Progenitor cell of endocrine pancreas (in vitro differentiated cells): Measurements from ENCODE around the gene MGAT5. TPM values are rescaled to one million over a fixed set of nuclear protein-coding genes. Genes with fewer than 3 reads are reported as not detected.

Experiments
- DNase-seq: peaks from one replicate; pipeline ENCODE4 v3.0.0; 2021; ENCODE audit warnings: low spot score; ENCODE audit not compliant: unreplicated experiment
- H3K27ac Mint-ChIP-seq: 2 replicates; pipeline ENCODE4 v1.8.0; 2021; ENCODE audit warnings: mild to moderate bottlenecking, moderate library complexity, mixed read lengths
- H3K27me3 Mint-ChIP-seq: 2 replicates; pipeline ENCODE4 v1.8.0; 2021; ENCODE audit warnings: mixed read lengths
- H3K36me3 Mint-ChIP-seq: 2 replicates; pipeline ENCODE4 v1.8.0; 2022; ENCODE audit warnings: mixed read lengths; ENCODE audit not compliant: insufficient read depth
- H3K4me1 Mint-ChIP-seq: 2 replicates; pipeline ENCODE4 v1.8.0; 2021; ENCODE audit warnings: low read depth, mixed read lengths
- H3K4me3 Mint-ChIP-seq: 2 replicates; pipeline ENCODE4 v1.8.0; 2021; ENCODE audit warnings: low read depth, mild to moderate bottlenecking, moderate library complexity, mixed read lengths
- H3K9me3 Mint-ChIP-seq: 2 replicates; pipeline ENCODE4 v1.8.0; 2021; ENCODE audit warnings: low read depth, mixed read lengths
- total RNA-seq: library from RNA; stranded (reverse); gene quantifications from 2 replicates; pipeline ENCODE4 v1.2.1, GENCODE V29; 2021
- TF ChIP-seq, protein P1 (sequence below): fragments of 200-600 bp; sonication (generic); IDR thresholded peaks from one replicate; pipeline ENCODE4 v1.5.0; 2021; ENCODE audit warnings: antibody characterized with exemption, mild to moderate bottlenecking; ENCODE audit not compliant: unreplicated experiment

Gene MGAT5
- total RNA-seq, 1 donor from 2014 or later: 110 TPM

DNA sequence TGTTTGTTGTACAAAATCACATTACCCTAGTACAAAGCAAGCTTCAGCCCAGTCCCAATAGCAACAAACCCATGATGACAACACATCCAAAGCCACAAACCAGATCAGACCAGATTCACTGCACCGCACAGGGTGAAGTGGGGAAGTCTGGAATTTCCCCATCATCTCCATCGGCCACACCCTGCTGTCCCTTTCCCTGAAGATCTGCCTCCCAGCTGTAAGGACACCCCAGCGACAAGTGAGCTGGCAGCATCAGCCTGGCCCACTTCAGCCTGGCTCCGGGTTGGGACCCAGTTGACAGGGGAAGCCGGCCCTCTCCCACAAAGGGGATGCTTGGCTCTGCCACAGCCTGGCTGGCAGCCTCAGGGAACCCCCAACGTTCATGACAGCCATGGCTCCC, 207.6 kb downstream of the MGAT5 start:
- no peaks in the 10 kb centered on the region for H3K9me3 Mint-ChIP-seq
- TF ChIP-seq, protein P1, sequence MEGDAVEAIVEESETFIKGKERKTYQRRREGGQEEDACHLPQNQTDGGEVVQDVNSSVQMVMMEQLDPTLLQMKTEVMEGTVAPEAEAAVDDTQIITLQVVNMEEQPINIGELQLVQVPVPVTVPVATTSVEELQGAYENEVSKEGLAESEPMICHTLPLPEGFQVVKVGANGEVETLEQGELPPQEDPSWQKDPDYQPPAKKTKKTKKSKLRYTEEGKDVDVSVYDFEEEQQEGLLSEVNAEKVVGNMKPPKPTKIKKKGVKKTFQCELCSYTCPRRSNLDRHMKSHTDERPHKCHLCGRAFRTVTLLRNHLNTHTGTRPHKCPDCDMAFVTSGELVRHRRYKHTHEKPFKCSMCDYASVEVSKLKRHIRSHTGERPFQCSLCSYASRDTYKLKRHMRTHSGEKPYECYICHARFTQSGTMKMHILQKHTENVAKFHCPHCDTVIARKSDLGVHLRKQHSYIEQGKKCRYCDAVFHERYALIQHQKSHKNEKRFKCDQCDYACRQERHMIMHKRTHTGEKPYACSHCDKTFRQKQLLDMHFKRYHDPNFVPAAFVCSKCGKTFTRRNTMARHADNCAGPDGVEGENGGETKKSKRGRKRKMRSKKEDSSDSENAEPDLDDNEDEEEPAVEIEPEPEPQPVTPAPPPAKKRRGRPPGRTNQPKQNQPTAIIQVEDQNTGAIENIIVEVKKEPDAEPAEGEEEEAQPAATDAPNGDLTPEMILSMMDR: no peak
- no peak overlapping the region for H3K4me3 Mint-ChIP-seq
- no peaks in the 10 kb centered on the region for H3K36me3 Mint-ChIP-seq
- no peak overlapping the region for H3K27ac Mint-ChIP-seq
- H3K27me3 Mint-ChIP-seq: no peaks in the 10 kb centered on the region
- no peak for DNase-seq
- H3K4me1 Mint-ChIP-seq: peaks cover 22% of the 10 kb centered on the region

DNA sequence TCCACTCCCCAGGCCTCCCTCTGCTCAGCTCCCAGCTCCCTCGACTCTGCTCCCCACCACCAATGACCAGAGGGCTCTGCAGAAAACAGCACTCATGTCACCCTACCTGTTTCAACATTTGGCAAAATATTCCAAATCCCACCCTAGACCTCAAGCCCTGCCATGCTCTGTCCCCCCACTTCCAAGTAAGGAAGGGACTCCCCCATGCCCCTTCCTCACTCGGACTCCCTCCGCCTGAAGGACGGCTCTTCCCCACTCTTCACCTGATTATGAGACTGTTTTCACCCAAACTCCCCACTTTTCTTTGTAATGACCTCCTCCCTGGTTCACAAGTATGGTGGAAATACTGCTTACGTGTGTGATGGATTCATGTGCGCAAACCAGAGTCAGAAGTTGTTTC, 208.4 kb downstream of the MGAT5 start:
- no peak for DNase-seq
- H3K9me3 Mint-ChIP-seq: no peaks in the 10 kb centered on the region
- H3K27me3 Mint-ChIP-seq: no peaks in the 10 kb centered on the region
- TF ChIP-seq, protein P1: no peak
- no peak overlapping the region for H3K27ac Mint-ChIP-seq
- no peak overlapping the region for H3K4me3 Mint-ChIP-seq
- H3K36me3 Mint-ChIP-seq: no peaks in the 10 kb centered on the region
- peaks cover 25% of the 10 kb centered on the region for H3K4me1 Mint-ChIP-seq

DNA sequence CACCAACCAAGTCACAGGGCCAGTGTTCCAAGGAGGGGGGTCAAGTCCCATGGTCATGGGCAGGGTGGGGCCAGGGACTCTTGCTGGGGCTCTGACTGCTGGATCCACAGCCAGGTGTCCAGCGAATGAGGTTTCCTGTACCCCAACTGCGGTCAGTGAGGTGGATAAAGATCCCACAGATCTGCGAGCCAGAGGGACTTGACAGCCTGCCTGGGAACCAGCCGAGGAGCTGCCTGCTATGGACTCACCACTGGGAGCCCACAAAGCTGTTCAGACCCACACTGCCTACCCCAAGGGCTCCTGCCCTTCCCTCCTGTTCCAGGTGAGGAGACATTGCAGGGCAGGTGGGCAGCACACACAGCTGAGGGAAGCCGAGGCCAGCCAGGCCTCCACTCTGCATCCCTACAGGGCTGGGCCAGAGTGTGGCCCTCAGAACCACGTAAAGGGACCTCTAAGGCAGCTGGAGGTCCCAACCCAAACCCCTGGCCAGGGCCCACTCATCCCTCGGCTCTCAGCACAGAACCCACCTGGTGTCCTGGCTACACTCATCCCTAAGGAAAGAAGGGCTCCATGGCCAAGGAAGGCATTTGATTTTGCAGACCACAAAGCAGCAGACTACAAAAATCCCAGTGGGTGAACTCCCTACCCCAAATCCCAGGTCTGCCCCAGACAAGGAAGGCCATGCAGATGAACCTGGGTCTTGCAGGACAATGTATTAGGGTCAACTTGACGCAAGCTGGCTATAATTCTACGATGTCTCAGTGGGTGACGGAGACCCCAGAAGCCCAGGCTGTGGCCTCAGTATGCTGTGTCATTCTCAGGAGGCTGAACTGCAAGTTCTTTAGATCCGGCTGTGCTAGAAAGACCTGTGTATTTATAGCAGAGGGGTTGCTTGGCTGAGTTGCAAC, 209.2 kb downstream of the MGAT5 start:
- Mint-ChIP-seq H3K27ac (no peak overlapping the region), H3K4me3 (no peak overlapping the region), H3K36me3 (no peaks in the 10 kb centered on the region), H3K4me1 (peaks cover 25% of the 10 kb centered on the region), H3K27me3 (no peaks in the 10 kb centered on the region), H3K9me3 (no peaks in the 10 kb centered on the region)
- no peak for DNase-seq
- TF ChIP-seq, protein P1: no peak

DNA sequence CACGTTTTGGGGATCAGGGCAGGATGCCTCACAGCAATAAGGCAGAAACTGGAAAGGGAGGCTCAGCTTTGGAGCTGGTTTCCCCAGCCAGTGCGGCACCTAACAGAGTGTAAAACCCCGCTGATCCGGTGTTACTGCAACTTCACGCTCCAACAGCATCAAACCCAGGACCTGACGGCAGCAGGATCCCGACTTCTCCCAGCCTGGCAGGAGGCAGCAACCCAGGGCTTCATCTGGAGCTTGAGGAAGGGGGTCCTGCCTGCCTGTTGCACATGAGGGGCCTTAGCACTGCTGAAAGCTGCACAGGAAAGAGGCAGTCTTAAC, 209.8 kb downstream of the MGAT5 start:
- Mint-ChIP-seq H3K9me3 (no peaks in the 10 kb centered on the region), H3K4me1 (peaks cover 25% of the 10 kb centered on the region)
- TF ChIP-seq, protein P1: no peak

DNA sequence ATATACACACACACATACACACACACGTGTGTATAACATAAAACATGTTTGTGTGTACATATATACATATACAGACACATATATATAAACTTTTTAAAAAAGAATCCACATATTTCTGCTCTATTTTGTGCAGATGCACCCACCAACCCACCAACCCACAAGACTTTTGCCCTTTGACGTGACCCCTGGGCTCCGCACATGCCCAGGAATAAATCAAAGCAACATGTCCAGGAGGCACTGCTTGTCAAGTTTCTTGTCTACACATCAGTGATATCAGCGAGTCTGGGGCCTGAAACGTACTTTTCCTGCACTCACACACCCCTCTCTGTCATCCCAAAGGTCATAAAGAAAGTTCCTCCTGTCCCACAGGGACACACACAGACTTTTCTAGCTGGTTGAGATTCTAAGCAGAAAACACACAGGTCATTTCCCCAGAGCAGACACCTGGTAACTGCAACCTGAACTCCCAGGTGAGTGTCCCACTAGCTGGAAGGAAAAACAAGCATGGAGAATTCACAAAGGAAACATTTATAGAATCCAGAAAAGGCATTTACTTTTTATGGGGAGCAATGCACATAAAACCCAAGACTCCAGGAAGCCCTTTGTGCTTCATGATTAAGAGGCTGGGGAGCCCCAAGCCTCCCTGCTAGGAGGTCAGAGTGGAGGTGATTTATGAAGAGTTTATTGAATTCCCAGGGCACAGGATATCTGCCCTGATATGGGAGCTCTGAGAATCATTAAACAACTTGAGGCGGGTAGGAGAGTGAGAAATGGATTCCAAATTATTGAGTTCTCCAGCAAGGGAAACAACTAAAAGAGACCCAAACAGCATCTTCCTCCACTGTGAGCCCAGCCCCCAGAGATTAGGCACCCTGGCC, 211.6 kb downstream of the MGAT5 start:
- TF ChIP-seq, protein P1: no peak
- H3K4me1 Mint-ChIP-seq: peaks cover 23% of the 10 kb centered on the region
- no peaks in the 10 kb centered on the region for H3K36me3 Mint-ChIP-seq
- no peaks in the 10 kb centered on the region for H3K9me3 Mint-ChIP-seq
- peak overlapping the region; percentile 93 for H3K27ac Mint-ChIP-seq
- no peak for DNase-seq
- no peaks in the 10 kb centered on the region for H3K27me3 Mint-ChIP-seq
- H3K4me3 Mint-ChIP-seq: peak overlapping the region; percentile 55

More for the DNA sequence above, 209.8 kb downstream of the MGAT5 start:
- no peak for DNase-seq
- H3K4me3 Mint-ChIP-seq: no peak overlapping the region
- no peaks in the 10 kb centered on the region for H3K27me3 Mint-ChIP-seq
- no peaks in the 10 kb centered on the region for H3K36me3 Mint-ChIP-seq
- H3K27ac Mint-ChIP-seq: no peak overlapping the region
